ENCODE data around the gene PRKCE. TPM values are rescaled to one million over a fixed set of nuclear protein-coding genes. Genes with fewer than 3 reads are reported as not detected.

PRKCE gene
- total RNA-seq, 2 experiments from 2014 or later = 24.9 to 26.2 TPM

- H3K27me3 Mint-ChIP-seq = no peaks in the 10 kb centered on the region
- ATAC-seq (ENCODE audit: poor library complexity) = no peak
These were observed 372.8 kb downstream of the PRKCE start for GRCh38 chr2:46024146-46024779.

GRCh38 chr2:46025081-46025480 is 373.6 kb downstream of the PRKCE start:
- H3K36me3 ChIP-seq (ENCODE audit: insufficient read depth, low read length) = no peaks in the 10 kb centered on the region
- no peak overlapping the region for H3K27ac ChIP-seq (ENCODE audit: low read depth in 1 of 2, low read length in 2 of 2)
- no peaks in the 10 kb centered on the region for H3K9me3 ChIP-seq (ENCODE audit: control insufficient read depth in 1 of 2, insufficient read depth in 1 of 2, low read length in 2 of 2)
- H3K27me3 ChIP-seq (ENCODE audit: control insufficient read depth in 1 of 2, insufficient read depth in 2 of 2, low read length in 2 of 2) = no peaks in the 10 kb centered on the region
- no peaks in the 10 kb centered on the region for H3K9me3 Mint-ChIP-seq
- no peaks in the 10 kb centered on the region for H3K27me3 Mint-ChIP-seq
- no peak for DNase-seq
- H3K4me1 ChIP-seq (ENCODE audit: insufficient read depth, low read length) = no peaks in the 10 kb centered on the region
- H3K4me1 Mint-ChIP-seq (ENCODE audit: low read depth) = no peaks in the 10 kb centered on the region
- H3K4me3 ChIP-seq (ENCODE audit: low read length) = no peak overlapping the region
- TF ChIP-seq CTCF (IDR thresholded peaks at IDR 0.05) = no peak
- ChIA-PET POLR2A (no interaction called here), CTCF (no interaction called here)
- H3K36me3 Mint-ChIP-seq (ENCODE audit: low read depth) = no peaks in the 10 kb centered on the region
- intact Hi-C loops (cut with DNase I, micrococcal nuclease) = no loop called here
- no peak overlapping the region for H3K27ac Mint-ChIP-seq
- ATAC-seq (ENCODE audit: poor library complexity) = no peak
- H3K4me3 Mint-ChIP-seq = no peak overlapping the region

More at GRCh38 chr2:46024146-46024779, 372.8 kb downstream of the PRKCE start:
- H3K4me3 Mint-ChIP-seq = no peak overlapping the region
- Histone ChIP-seq H3K4me1 (ENCODE audit: insufficient read depth, low read length) (no peaks in the 10 kb centered on the region), H3K9me3 (ENCODE audit: control insufficient read depth in 1 of 2, insufficient read depth in 1 of 2, low read length in 2 of 2) (no peaks in the 10 kb centered on the region), H3K4me3 (ENCODE audit: low read length) (no peak overlapping the region), H3K27me3 (ENCODE audit: control insufficient read depth in 1 of 2, insufficient read depth in 2 of 2, low read length in 2 of 2) (no peaks in the 10 kb centered on the region), H3K36me3 (ENCODE audit: insufficient read depth, low read length) (no peaks in the 10 kb centered on the region), H3K27ac (ENCODE audit: low read depth in 1 of 2, low read length in 2 of 2) (no peak overlapping the region)
- no peaks in the 10 kb centered on the region for H3K36me3 Mint-ChIP-seq (ENCODE audit: low read depth)
- intact Hi-C loops (cut with DNase I, micrococcal nuclease) = no loop called here
- CTCF ChIA-PET = no interaction called here
- no peak for DNase-seq
- H3K9me3 Mint-ChIP-seq = no peaks in the 10 kb centered on the region
- POLR2A ChIA-PET = no interaction called here
- H3K4me1 Mint-ChIP-seq (ENCODE audit: low read depth) = no peaks in the 10 kb centered on the region
- TF ChIP-seq CTCF (IDR thresholded peaks at IDR 0.05) = no peak
- H3K27ac Mint-ChIP-seq = no peak overlapping the region

- Histone ChIP-seq H3K36me3 (ENCODE audit: insufficient read depth, low read length) (no peaks in the 10 kb centered on the region), H3K27me3 (ENCODE audit: control insufficient read depth in 1 of 2, insufficient read depth in 2 of 2, low read length in 2 of 2) (no peaks in the 10 kb centered on the region), H3K4me3 (ENCODE audit: low read length) (no peak overlapping the region), H3K4me1 (ENCODE audit: insufficient read depth, low read length) (no peaks in the 10 kb centered on the region), H3K9me3 (ENCODE audit: control insufficient read depth in 1 of 2, insufficient read depth in 1 of 2, low read length in 2 of 2) (no peaks in the 10 kb centered on the region), H3K27ac (ENCODE audit: low read depth in 1 of 2, low read length in 2 of 2) (no peak overlapping the region)
- no peaks in the 10 kb centered on the region for H3K9me3 Mint-ChIP-seq
- intact Hi-C loops (cut with DNase I, micrococcal nuclease) = no loop called here
- TF ChIP-seq CTCF (IDR thresholded peaks at IDR 0.05) = no peak
- no peaks in the 10 kb centered on the region for H3K4me1 Mint-ChIP-seq (ENCODE audit: low read depth)
- no peak overlapping the region for H3K4me3 Mint-ChIP-seq
- ATAC-seq (ENCODE audit: poor library complexity) = no peak
- no peak for DNase-seq
- no peak overlapping the region for H3K27ac Mint-ChIP-seq
- H3K27me3 Mint-ChIP-seq = no peaks in the 10 kb centered on the region
- no peaks in the 10 kb centered on the region for H3K36me3 Mint-ChIP-seq (ENCODE audit: low read depth)
- ChIA-PET POLR2A (no interaction called here), CTCF (interaction anchor here (0.6 kb wide), 1 partner anchor 32 kb away, joined by 3 read pairs; no protein-coding TSS in a partner anchor)
These were observed 374.2 kb downstream of the PRKCE start for GRCh38 chr2:46025676-46026075.
